PC-9 (cell line): ENCODE data around the gene KIF3C. TPM values are rescaled to one million over a fixed set of nuclear protein-coding genes. Genes with fewer than 3 reads are reported as not detected.
A peak's percentile ranks its signal among the peaks of the same experiment; 100 is the strongest.

Source experiments
- BruUV-seq: library from RNA; stranded (reverse); fragments of 400-500 nt; replicated peaks from 2 replicates; lab custom pipeline; 2021; lab: Mats Ljungman, UMichigan
- CTCF ChIA-PET: fragments of 300-600 bp; sonication (Branson Sonifier 250); formaldehyde crosslinking; loops from one replicate; lab custom pipeline; 2022; ENCODE audit warnings: antibody characterized with exemption; lab: Charles Lee
- POLR2A ChIA-PET: fragments of 300-600 bp; sonication (Branson Sonifier 250); formaldehyde crosslinking; loops from one replicate; lab custom pipeline; 2022; ENCODE audit warnings: antibody characterized with exemption; ENCODE audit not compliant: unreplicated experiment; lab: Charles Lee
- DNase-seq, 2 experiments: peaks; one replicate each; pipeline versions ENCODE4 v3.0.0 to v3.0.0-alpha.2; 2015 to 2022; ENCODE audit warnings: mixed read lengths in 1 of 2
- H2AFZ ChIP-seq: fragments of 200-600 bp; sonication (generic); 2 replicates; pipeline ENCODE4 v1.8.1; 2017; ENCODE audit warnings: antibody characterized with exemption
- H3F3A ChIP-seq: fragments of 200-600 bp; sonication (generic); 2 replicates; pipeline ENCODE4 v1.8.1; 2017; ENCODE audit warnings: antibody characterized with exemption, mild to moderate bottlenecking, low read depth; ENCODE audit not compliant: insufficient read depth
- H3K27ac ChIP-seq: fragments of 200-600 bp; sonication (generic); 2 replicates; pipeline ENCODE4 v1.6.1; 2016; ENCODE audit warnings: mixed run types
- H3K27me3 ChIP-seq: fragments of 200-600 bp; sonication (generic); 2 replicates; pipeline ENCODE4 v1.6.1; 2016; ENCODE audit warnings: low read depth, mixed run types; ENCODE audit not compliant: insufficient read depth
- H3K36me3 ChIP-seq: fragments of 200-600 bp; sonication (generic); 2 replicates; pipeline ENCODE4 v1.6.1; 2016; ENCODE audit warnings: low read depth, mixed run types
- H3K4me1 ChIP-seq: fragments of 200-600 bp; sonication (generic); replicated peaks from 2 replicates; pipeline ENCODE4 v1.6.1; 2016; ENCODE audit warnings: mixed run types; ENCODE audit not compliant: insufficient read depth
- H3K4me2 ChIP-seq: fragments of 200-600 bp; sonication (generic); 2 replicates; pipeline ENCODE4 v1.6.1; 2017; ENCODE audit warnings: mixed run types
- H3K4me3 ChIP-seq: fragments of 200-600 bp; sonication (generic); 2 replicates; pipeline ENCODE4 v1.6.1; 2016; ENCODE audit warnings: mixed run types
- H3K79me2 ChIP-seq: fragments of 200-600 bp; sonication (generic); 2 replicates; pipeline ENCODE4 v1.6.1; 2017; ENCODE audit warnings: low read depth, mixed run types
- H3K9me2 ChIP-seq: fragments of 200-600 bp; sonication (generic); 2 replicates; pipeline ENCODE4 v1.8.1; 2017; ENCODE audit warnings: mild to moderate bottlenecking; ENCODE audit not compliant: insufficient read depth
- H3K9me3 ChIP-seq: fragments of 200-600 bp; sonication (generic); 2 replicates; pipeline ENCODE4 v1.8.1; 2016; ENCODE audit warnings: low read depth; ENCODE audit not compliant: insufficient read depth
- H4K20me1 ChIP-seq: fragments of 200-600 bp; sonication (generic); 2 replicates; pipeline ENCODE4 v1.8.1; 2017; ENCODE audit not compliant: insufficient read depth
- EZH2 ChIP-seq: fragments of 200-600 bp; sonication (generic); IDR thresholded peaks from 2 replicates; pipeline ENCODE4 v1.8.0; 2017; ENCODE audit warnings: antibody characterized with exemption, low read depth
- intact Hi-C: fragments of 100-400 bp; cut with micrococcal nuclease; formaldehyde crosslinking; loops from one replicate; pipeline ENCODE4 v1.10.0; 2022; ENCODE audit not compliant: unreplicated experiment
- total RNA-seq: library from RNA; stranded (reverse); gene quantifications from 2 replicates; pipeline ENCODE4 v1.2.3, GENCODE V29; 2021
- TF ChIP-seq, protein P1 (sequence below): fragments of 200-600 bp; sonication (generic); conservative IDR thresholded peaks from 2 replicates; pipeline ENCODE4 v1.6.1; 2017; ENCODE audit warnings: mixed run types, antibody characterized with exemption, mild to moderate bottlenecking, moderate library complexity

KIF3C gene
- total RNA-seq, 1 experiment from 2014 or later, result 50.5 TPM

DNA sequence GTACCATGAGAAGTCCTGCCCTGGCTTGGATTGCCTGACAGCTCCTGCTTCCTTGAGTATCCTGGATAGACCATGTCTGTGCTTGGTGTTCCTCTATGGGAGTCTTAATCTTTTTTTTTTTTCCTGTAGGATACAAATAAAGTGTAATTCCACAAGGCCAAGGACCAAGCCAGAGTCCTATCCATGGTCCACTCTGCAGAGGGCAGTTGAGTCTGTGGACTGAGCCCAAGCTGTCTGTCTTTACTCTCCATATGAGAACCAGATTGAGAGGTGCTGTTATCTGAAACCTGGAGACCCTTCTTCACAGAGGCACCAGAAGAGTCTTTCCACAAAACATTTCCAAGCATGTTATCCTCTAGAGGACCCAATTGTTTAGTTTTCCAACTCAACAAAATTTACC, 1.4 kb upstream of the KIF3C start:
- CTCF ChIA-PET, result no interaction called here
- no peaks in the 10 kb centered on the region for H3K9me3 ChIP-seq
- BruUV-seq, result no TSS peak
- no peaks in the 10 kb centered on the region for H4K20me1 ChIP-seq
- H3K27ac ChIP-seq, result no peak overlapping the region
- POLR2A ChIA-PET, result no interaction called here
- H2AFZ ChIP-seq, result no peak overlapping the region
- no peaks in the 10 kb centered on the region for H3K9me2 ChIP-seq
- H3K79me2 ChIP-seq, result peaks cover 29% of the 10 kb centered on the region
- DNase-seq, result no peak
- no peaks in the 10 kb centered on the region for H3K27me3 ChIP-seq
- intact Hi-C loops, result no loop called here
- H3K4me1 ChIP-seq, result peaks cover 35% of the 10 kb centered on the region
- no peaks in the 10 kb centered on the region for H3K36me3 ChIP-seq
- H3K4me3 ChIP-seq, result no peak overlapping the region
- no peak overlapping the region for H3K4me2 ChIP-seq
- H3F3A ChIP-seq, result peaks cover 32% of the 10 kb centered on the region
- no peak for TF ChIP-seq EZH2
- TF ChIP-seq, protein P1, sequence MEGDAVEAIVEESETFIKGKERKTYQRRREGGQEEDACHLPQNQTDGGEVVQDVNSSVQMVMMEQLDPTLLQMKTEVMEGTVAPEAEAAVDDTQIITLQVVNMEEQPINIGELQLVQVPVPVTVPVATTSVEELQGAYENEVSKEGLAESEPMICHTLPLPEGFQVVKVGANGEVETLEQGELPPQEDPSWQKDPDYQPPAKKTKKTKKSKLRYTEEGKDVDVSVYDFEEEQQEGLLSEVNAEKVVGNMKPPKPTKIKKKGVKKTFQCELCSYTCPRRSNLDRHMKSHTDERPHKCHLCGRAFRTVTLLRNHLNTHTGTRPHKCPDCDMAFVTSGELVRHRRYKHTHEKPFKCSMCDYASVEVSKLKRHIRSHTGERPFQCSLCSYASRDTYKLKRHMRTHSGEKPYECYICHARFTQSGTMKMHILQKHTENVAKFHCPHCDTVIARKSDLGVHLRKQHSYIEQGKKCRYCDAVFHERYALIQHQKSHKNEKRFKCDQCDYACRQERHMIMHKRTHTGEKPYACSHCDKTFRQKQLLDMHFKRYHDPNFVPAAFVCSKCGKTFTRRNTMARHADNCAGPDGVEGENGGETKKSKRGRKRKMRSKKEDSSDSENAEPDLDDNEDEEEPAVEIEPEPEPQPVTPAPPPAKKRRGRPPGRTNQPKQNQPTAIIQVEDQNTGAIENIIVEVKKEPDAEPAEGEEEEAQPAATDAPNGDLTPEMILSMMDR, result no peak

DNA sequence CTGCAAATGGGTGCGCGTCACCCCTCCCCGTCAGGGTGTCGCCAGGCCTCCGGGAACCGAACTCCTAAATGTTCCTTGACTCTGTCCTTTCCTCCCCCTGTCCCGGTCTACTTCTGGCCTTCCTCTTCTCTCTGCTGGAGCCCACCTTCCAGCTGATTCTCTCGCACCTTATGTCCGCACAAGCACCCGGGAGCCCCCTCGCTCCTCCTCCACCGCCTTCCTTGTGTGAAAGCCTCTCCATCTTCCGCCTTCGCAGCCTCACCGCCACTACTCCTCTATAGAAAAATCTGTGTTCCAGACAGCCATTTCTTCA, 627 bp upstream of the KIF3C start:
- Histone ChIP-seq H3K4me1 (peaks cover 43% of the 10 kb centered on the region), H3K9me3 (no peaks in the 10 kb centered on the region), H3K4me3 (peak overlapping the region; percentile 94; the same call in 1 of the 2 replicates), H3F3A (peaks cover 40% of the 10 kb centered on the region), H3K27ac (no peak overlapping the region), H3K9me2 (no peaks in the 10 kb centered on the region), H3K36me3 (no peaks in the 10 kb centered on the region), H3K4me2 (peak overlapping the region; percentile 96), H3K79me2 (peaks cover 36% of the 10 kb centered on the region), H4K20me1 (no peaks in the 10 kb centered on the region), H2AFZ (peak overlapping the region; percentile 99), H3K27me3 (no peaks in the 10 kb centered on the region)
- CTCF ChIA-PET, result no interaction called here
- no peak for DNase-seq
- intact Hi-C loops, result no loop called here
- TF ChIP-seq, protein P1, result no peak
- TF ChIP-seq EZH2, result no peak
- POLR2A ChIA-PET, result no interaction called here
- BruUV-seq, result no TSS peak

DNA sequence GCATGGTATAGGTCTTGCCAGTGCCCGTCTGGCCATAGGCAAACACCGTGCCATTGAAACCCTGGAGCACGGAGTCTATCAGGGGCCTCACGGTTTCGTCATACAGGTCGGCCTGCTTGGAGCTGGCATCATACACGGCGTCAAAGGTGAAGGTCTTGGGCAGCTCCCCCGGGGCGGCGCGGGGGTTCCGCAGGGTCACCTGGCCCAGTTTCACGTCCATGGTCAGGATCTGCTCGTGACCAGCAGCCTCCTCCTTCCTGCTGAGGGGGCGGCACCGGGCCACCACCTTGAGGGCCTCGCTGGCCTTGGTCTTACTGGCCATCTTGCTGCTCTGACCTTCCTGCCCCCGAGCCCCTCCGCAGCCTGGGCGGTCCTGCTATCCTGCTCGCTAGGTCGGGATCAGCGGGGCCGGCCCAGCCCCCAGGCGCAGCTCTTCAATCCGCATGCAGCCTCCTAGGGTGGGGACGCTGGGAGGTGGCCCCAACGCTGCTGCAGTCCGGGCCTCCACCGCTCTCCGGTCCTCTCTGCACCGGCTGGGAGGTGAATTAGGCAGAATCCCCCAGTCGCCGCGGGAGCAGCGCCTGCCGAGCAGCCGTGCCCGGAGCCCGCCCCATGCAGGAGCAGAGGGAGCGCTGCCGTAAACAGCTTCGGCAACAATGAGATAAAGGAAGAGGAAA, 563 bp downstream of the KIF3C start:
- intact Hi-C loops, result no loop called here
- Histone ChIP-seq H3K9me2 (no peaks in the 10 kb centered on the region), H3K27me3 (no peaks in the 10 kb centered on the region), H3K27ac (no peak overlapping the region), H3K9me3 (no peaks in the 10 kb centered on the region), H3F3A (peaks cover 51% of the 10 kb centered on the region), H3K79me2 (peaks cover 42% of the 10 kb centered on the region), H3K4me1 (peaks cover 55% of the 10 kb centered on the region), H3K36me3 (no peaks in the 10 kb centered on the region), H4K20me1 (no peaks in the 10 kb centered on the region), H3K4me3 (peak overlapping the region; percentile 94), H3K4me2 (peak overlapping the region; percentile 96), H2AFZ (peak overlapping the region; percentile 99)
- POLR2A ChIA-PET, result interaction anchor here (0.6 kb wide), 2 partner anchors 53 to 1655 kb away, joined by 4 to 8 read pairs; no protein-coding TSS in a partner anchor
- TSS peak; percentile 33 for BruUV-seq
- TF ChIP-seq EZH2, result no peak
- TF ChIP-seq, protein P1, result no peak
- CTCF ChIA-PET, result interaction anchor here (0.6 to 1.2 kb wide), 2 partner anchors 10 to 31 kb away, joined by 3 to 4 read pairs; no protein-coding TSS in a partner anchor
- no peak for DNase-seq
